ENCODE data around the gene PRRT3.
"Not testable (repeated sequence)": the region's sequence is repeated elsewhere in the genome, so short reads cannot be mapped to it uniquely, and the experiment has no call there.

Gene PRRT3

DNA sequence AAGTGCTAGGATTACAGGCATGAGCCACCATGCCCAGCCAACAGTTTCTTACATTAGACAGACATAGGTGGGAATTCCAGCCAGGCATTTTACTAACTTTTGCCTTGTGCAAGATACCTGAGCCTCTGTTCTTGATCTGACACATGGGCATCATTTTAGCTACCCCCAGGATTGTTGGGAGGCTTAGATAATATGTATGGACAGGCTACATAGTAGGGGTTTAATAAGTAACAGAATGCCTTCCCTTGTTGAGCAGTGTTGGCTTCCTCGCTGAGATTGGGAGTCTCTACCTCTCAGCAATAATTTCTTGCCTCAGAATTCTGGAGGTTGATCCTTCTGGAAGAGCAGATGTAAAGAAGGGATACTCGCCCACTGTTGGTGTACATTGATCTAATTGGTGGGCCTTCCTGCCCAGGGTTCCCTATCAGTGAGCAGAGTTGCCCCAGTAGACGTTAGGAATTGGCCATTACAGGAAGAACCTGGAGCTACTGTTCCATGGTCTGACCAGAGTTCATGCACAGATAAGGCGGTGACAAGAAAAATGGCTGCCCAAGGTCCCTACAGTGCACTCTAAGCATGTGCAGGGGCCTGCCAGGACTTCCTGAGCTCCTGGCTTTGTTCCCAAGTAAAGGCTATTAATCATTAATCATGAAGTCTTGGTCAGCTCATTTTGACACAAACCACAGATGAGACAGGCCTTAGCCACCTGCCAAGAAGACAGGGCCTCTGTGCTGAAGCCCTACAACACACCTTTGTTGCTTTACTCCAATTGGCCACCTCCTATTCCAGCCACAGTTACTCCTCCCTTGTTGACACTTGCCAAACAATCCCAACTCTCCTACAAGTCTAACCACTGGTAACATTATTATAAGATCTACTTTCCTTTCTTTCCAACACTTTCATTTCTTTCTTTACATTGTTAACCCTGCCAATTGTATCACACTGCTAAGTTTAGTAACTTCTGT lies 54.5 kb downstream of the PRRT3 start:
- DNase-seq = no peak

DNA sequence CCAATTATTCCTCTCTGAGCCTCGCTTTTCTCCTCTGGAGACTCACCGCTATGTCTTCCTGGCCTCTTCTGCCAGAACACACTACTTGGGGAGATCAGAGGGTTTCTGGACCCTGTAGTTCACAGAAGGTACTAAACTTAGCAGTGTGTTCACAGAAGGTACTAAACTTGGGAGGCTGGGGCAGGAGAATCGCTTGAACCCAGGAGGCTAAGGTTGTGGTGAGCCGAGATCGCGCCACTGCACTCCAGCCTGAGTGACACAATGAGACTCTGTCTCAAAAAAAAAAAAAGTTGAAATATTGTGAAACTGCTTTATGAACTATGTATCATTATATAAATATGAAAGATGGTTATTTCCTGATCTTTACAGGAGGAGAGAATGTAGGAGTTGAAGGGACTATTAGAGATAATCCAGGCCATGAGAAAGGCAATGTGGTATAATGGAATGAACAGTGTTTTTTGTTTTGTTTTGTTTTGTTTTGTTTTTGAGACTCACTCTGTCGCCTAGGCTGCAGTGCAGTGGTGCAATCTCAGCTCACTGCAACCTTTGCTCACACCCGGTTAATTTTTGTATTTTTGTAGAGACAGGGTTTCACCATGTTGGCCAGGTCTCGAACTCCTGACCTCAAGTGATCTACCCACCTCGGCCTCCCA lies 55.3 kb downstream of the PRRT3 start:
- DNase-seq = not testable (repeated sequence)

DNA sequence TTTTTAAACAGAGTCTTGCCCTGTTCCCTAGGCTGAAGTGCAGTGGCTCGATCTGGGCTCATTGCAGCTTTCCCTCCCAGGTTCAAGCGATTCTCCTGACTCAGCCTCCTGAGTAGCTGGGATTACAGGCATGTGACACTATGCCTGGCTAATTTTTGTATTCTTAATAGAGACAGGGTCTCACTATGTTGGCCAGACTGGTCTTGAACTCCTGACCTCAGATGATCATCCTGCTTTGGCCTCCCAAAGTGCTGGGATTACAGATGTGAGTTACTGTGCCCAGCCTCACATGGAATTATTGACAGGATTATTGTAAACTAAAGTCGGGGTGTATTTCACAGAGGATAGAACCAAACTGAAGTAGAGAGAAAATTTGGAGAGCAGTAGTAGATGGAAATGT lies 56.5 kb downstream of the PRRT3 start:
- DNase-seq = not testable (repeated sequence)
